Measurements from ENCODE around the gene RPH3AL. TPM values are rescaled to one million over a fixed set of nuclear protein-coding genes. Genes with fewer than 3 reads are reported as not detected.
"Not testable (repeated sequence)": the region's sequence is repeated elsewhere in the genome, so short reads cannot be mapped to it uniquely, and the experiment has no call there.

The RPH3AL gene
- total RNA-seq, 1 donor from 2014 or later: 16.9 TPM

GRCh38 chr17:224576-224975, 128.0 kb downstream of the RPH3AL start:
- DNase-seq: not testable (repeated sequence)

- no peak for DNase-seq
Measured at GRCh38 chr17:223723-224471, 128.7 kb downstream of the RPH3AL start.

GRCh38 chr17:222172-222571, 130.4 kb downstream of the RPH3AL start:
- no peak for DNase-seq

GRCh38 chr17:219696-220095, 132.9 kb downstream of the RPH3AL start:
- DNase-seq: no peak

GRCh38 chr17:218432-219110, 134.0 kb downstream of the RPH3AL start:
- DNase-seq: no peak

GRCh38 chr17:216625-217024, 136.0 kb downstream of the RPH3AL start:
- DNase-seq: no peak

GRCh38 chr17:215563-216478, 136.8 kb downstream of the RPH3AL start:
- DNase-seq: peak; percentile 49

- no peak for DNase-seq
Measured at GRCh38 chr17:214881-215331, 137.7 kb downstream of the RPH3AL start.

GRCh38 chr17:213286-214105, 139.1 kb downstream of the RPH3AL start:
- no peak for DNase-seq

GRCh38 chr17:210402-210801, 142.2 kb downstream of the RPH3AL start:
- DNase-seq: no peak

GRCh38 chr17:208429-208828, 144.2 kb downstream of the RPH3AL start:
- DNase-seq: no peak

GRCh38 chr17:207775-208174, 144.8 kb downstream of the RPH3AL start:
- DNase-seq: no peak

- peak; percentile 42 for DNase-seq
Measured at GRCh38 chr17:206941-207560, 145.6 kb downstream of the RPH3AL start.

- DNase-seq: not testable (repeated sequence)
Measured at GRCh38 chr17:206484-206883, 146.1 kb downstream of the RPH3AL start.

- DNase-seq: no peak
Measured at GRCh38 chr17:205817-206216, 146.8 kb downstream of the RPH3AL start.

- no peak for DNase-seq
Measured at GRCh38 chr17:205148-205669, 147.4 kb downstream of the RPH3AL start.

GRCh38 chr17:204427-205147, 148.0 kb downstream of the RPH3AL start:
- no peak for DNase-seq

GRCh38 chr17:202501-202951, 150.1 kb downstream of the RPH3AL start:
- DNase-seq: no peak

GRCh38 chr17:201736-202135, 150.9 kb downstream of the RPH3AL start:
- not testable (repeated sequence) for DNase-seq

GRCh38 chr17:201257-201656, 151.3 kb downstream of the RPH3AL start:
- DNase-seq: not testable (repeated sequence)
